Activated CD4-positive, CD25-positive, alpha-beta regulatory T cell (primary cell): ENCODE measurements around the gene SPDEF.
A peak's percentile ranks its signal among the peaks of the same experiment; 100 is the strongest.

Experiments
- DNase-seq, 4 experiments: peaks; one replicate each; lab custom pipeline; 2025; lab: John Stamatoyannopoulos, UW

The SPDEF gene

DNA sequence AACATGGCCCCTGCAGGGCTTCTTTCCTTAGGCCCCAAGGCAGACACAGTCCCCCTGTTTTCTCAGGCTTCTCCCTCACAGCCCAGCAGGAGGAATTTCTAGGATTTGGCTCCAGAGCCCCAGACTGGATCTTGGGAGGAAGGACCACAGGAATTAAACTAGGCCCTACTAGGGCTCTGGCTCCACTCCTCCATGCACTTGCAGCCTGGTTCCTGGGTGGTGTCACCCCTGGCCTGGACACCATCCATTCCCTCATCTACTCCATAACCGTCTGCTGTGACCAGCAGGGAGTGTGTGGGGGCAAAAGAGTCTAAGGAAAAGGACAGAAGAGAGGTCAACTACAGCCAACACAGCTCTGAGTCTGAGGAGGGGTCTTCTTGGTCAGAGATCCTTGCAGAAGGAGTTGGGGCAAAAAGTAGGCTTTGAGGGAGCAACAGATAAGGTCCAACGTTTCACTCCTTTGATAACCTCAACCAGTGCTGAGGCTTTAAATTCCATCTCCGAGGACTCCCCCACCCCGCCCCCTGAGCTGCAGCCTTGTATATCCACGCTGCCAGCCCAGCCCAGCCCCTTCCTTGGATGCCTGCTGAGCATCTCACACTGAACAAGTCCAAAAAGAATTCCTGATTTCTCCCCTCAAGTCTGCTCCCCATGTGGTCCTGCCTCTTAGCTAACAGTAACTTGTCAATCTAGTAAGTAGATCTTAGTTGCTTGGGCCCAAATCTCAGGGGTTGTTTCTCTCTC lies 27.9 kb upstream of the SPDEF start:
- no peak for DNase-seq

DNA sequence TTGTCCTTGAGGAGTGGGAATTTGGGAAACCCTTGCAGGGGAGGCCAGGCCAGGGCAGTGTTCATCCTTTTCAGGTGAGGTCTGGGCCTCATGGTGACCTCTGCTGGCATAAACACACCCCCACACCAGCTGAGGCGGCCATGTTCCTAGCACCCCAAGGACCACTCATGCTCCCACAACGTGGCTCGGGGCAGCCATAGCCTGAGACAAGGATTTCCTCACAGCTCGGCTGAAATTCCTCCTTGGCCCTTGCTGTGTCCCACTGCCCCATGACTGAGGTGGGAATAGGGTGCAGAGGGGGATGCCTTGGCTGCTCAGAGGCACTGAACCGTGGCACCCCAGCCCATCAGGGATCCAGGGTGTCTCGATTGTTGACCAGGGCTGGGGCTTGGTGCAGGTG lies 27.3 kb upstream of the SPDEF start:
- peak in 1 of 4 experiments; percentile 7 for DNase-seq

DNA sequence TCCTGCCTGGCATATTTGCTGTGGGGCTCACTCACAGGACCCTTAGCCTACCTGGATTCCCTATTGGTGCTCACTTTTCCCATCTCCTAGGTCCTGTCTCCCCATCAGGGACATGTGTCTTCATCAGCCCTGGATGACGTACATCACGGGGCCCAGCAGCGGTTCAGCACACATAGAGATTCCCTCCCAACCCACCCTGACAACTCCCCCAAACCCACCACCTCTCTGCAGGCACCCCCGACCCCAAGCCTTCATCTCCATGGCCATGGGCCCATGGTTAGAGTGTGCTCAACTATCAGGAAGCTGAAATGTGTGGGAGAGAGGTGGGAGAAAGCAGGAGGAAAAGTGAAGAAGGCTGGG lies 25.4 kb upstream of the SPDEF start:
- no peak for DNase-seq

- no peak for DNase-seq
Measured at GRCh38 chr6:34580707-34581560, 24.8 kb upstream of the SPDEF start.

DNA sequence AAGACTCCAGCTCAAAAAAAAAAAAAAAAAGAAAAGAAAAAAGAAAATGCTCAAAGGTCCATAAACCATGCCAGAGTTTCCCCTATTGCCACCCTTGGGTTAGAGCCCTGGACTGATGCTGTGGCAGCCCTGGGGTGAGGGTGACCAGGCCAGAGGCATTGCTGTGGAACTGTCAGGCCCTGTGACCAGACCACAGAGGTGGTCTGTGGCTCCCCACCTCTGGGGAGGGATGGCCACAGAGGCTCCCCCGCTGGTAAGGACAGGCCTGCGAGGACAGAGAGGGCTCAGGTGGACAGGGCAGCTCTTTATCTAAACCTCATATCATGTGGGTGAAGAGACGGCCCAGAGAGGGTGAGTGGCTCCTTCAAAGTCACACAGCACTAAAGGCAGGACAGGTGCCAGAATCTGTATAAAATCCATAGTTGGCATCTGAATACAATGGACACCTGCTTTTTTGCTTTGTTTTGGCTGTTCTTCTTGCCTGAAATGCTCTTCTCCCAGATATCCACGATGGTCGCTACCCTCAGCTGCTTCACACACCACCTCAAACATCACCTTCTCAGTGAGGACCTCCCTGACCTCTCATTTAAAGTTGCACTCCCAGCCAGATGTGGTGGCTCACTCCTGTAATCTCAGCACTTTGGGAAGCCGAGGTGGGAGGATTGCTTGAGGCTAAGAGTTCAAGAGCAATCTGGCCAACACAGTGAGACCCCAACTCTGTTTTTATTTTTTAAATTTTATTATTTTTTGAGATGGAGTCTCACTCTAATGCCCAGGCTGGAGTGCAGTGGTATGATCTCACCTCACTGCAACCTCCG lies 22.5 kb upstream of the SPDEF start:
- no peak for DNase-seq

DNA sequence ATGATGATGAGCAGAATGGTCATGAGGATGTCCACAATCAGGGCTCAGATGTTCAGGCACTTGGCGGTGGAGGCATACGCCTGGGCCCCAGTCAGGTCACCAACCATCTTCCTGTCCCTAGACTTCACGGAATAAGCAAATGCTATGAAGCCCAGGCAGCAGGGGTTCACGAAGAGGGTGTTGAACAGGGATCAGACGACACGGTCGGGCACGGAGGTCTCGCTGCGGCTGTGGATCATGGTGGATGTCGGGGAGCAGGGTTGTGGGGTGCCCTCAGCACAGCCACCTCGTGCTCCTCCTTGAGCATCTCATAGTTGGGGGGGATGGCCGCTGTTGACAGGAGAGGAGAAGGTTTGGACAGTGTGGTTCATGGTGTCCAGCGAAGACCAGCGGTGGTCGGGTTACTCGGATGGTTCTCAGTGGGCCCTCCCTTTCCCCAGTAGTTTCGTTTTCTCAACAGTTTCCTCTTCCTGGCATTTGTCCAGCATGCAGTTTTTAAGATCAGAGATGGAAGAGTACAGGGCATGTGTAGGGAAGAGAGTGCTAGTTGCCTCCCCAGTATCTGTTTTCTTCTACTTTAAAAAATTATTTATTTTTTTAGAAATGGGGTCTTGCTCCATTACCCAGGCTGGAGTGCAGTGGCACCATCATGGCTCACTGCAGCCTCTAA lies 20.3 kb upstream of the SPDEF start:
- no peak for DNase-seq

GRCh38 chr6:34575326-34575725 lies 19.2 kb upstream of the SPDEF start:
- DNase-seq = no peak

- DNase-seq = no peak
Measured at GRCh38 chr6:34574647-34575293, 18.6 kb upstream of the SPDEF start.

DNA sequence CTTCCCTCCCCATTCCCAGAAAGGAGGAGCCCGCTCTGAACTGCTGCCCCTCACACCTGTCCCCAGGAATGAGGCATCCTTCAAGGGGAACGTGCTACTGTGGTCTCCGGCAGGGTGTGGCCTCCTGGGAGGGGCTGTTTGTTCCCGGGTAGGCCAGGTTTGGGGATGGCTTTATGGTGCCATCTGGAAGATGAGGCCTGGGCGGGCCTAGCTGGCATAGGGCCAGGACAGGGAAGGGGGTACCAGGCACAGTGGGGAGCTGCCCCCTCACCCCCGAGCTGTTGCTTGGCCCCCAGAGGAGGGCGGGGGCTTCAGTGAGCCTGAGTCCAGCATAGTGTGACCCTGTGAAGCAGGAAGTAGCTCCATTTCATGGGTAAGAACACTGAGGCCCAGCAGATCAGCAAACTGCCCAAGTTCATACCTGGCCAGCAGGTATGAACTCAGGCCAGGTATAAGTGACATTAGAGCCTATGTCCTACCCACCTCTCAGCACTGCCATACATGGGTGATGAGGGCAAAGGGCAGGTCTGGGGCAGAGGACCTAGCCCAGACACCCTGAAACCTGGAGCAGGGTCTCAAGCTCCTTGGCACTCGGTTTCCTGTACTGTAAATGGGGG lies 17.5 kb upstream of the SPDEF start:
- no peak for DNase-seq

GRCh38 chr6:34572585-34572984 lies 16.5 kb upstream of the SPDEF start:
- no peak for DNase-seq

- no peak for DNase-seq
Measured at GRCh38 chr6:34572021-34572420, 15.9 kb upstream of the SPDEF start.

DNA sequence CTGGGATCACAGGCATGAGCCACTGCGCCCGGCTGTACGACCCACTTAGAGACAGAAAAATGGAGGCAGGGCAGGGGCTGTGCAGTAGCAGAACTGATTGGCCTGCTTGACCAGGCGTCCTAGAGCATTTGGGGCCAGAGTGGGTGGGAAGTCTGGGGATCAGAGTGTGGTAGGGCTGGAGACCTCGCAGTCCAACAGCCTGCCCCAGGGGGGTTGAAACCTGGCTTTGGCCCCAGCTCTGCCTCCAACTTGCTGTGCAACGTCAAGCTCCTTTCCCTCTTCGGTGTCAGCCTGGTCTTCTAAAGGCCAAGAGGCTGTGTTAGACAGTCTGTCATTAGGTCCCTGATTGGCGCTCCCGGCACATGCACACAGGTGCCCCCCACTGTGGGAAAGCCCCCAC lies 15.3 kb upstream of the SPDEF start:
- no peak for DNase-seq

DNA sequence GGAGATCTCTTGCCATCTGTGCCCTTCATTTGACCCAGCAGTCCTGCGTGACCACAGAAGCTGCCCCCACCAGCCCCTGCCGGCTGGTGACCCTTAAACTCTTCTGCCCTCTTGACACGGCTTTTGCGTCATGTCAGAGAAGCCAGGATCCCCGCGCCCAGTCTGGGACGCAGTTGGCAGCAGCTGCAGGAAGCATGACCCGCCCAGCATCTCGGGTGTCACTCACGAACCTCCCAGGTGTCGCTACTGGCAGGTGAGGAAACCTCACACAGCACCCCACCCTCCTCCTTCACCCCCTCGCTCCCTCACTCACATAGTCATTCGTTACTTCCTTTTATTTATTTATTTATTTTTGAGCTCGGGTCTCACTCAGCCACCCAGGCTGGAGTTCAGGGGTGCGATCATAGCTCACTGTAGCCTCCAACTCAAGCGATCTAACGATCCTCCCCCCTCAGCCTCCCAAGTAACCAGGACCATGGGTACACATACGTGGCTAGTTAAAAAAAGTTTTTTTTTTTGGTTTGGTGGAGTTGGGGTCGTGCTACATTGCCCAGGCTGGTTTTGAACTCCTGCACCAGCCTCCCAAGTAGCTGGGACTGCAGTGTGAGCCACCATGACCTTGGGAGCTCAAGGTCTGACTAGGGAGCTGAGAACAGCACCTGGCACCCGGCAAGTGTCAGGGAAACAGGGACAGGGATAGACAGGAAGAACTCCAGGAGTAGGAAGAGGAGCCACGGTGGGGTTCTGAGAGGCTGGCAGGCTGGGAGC lies 14.1 kb upstream of the SPDEF start:
- DNase-seq = no peak

- DNase-seq = no peak
Measured at GRCh38 chr6:34569361-34569973, 13.3 kb upstream of the SPDEF start.

DNA sequence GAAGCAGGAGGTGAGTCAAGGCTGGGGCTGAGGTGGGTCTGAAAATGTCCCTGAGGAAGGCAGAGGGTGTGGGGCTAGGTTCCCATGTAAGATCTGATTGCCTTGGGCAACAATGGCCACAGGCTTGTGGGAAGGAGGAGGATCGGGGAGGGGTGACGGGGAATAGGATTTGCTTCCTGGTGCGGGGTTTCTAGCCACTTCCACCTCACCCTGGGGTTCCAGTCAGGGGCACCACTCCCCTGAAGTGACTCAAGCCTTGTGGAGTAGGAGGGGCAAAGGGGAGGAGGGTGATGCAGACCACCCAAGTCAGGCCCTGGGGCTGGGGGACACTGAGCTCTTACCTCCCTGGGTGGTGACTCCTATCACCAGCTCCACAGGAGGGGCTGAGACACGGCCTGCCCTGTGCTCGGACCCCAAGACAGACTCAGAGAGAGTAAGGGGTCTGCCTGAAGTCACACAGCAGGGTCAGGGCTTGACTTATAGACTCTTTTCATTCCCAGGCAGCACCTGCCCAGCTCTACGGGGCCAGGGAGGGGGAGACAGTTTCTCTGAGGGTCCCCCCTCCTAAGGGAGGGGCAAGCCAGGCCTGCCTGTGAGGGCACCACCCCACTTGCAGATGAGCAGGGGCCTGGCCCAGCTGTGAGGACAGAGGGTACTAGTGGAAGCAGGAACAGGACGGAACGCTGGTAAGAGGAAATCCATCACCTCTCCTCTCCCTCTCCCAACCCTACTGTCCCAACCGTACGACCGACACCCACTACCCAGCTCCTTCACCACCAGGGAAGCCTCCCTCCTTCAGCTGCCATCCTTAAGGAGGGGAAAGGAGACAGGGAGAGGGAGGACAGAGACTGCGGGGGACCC lies 12.4 kb upstream of the SPDEF start:
- DNase-seq = no peak

DNA sequence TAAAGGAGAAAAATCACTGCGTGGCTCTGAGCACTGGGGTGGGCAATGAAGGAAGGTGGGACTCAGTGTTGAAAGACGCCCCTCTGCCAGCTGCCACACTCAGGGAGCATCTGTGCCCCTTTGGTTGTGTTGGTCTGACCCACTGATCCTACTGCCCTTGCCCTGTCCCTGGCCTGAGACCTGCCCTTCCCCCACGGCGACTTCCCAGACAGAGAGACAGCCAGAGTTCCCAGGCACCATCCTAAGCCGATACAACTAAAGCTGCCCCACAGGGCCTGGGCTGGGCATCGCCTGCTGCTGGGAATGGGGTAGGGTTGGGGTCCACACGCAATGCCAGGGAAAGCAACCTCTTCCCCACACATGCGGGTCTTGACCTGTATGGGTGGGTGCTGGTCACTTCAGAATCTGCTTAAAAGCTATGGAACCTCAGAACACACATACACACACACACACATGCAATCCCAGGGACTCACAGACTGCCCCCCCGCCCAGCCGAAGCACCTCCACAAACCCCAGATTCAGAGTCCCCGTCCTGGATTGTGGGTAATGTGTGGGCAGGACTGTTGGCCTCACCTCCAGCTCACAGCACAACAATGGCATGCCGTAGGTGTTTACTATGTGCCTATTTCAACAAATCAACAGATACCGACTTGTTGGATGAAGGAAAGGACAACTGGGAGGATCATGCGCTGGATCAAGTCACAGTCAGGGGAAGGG lies 10.9 kb upstream of the SPDEF start:
- DNase-seq = no peak

DNA sequence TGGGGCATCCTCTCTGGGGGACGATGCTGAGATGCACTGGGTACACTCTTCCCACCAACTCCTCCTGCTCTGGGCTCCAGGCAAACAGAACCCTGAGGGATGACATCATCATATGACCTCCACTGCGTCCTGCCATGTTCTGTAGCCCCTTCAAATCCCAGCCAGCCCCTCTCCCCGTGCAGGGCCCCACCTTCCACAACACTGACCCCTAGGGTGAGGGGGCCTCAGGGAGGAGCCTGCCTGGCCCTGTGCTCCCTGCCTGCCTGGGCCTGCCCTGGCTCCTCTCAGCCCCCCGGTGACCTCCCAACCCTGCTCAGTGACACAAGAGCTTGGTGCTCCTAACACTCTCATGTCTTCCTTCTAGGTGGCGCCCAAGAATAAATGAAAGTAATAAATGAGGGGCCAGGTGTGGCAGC lies 9.6 kb upstream of the SPDEF start:
- DNase-seq = no peak

DNA sequence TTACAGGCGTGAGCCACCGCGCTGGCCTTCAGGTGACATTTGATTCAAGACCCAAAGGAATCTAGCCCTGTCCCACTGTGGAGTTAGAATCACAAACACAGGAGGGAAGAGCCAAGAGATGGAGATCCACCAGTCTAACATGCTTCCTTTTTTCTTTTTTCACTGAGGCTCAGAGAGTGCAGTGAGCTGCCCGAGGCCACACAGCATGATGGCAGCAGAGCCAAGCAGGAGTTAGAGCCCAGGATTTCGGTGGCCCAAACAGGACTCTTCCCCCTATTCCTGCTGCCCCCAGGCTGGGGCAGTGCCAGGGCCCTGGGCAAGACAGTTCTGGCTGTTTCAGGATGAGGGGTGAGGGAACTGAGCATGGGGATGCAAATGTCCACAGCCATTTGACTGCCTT lies 8.1 kb upstream of the SPDEF start:
- DNase-seq = no peak
